Trophoblast cell (in vitro differentiated cells and primary cell): Measurements from ENCODE around the gene ARL8B.
"Not testable (repeated sequence)": the region's sequence is repeated elsewhere in the genome, so short reads cannot be mapped to it uniquely, and the experiment has no call there.

ENCODE experiments used
- DNase-seq, 2 donors: peaks; one replicate each; pipeline ENCODE4 v3.0.0-alpha.2; 2016
- H2AFZ ChIP-seq: 2 replicates; pipeline ENCODE4 v1.6.1; 2013; ENCODE audit warnings: low read length, moderate library complexity, mild to moderate bottlenecking; ENCODE audit not compliant: insufficient read depth, poor library complexity
- H2AK5ac ChIP-seq: 2 replicates; pipeline ENCODE4 v1.6.1; 2013; ENCODE audit warnings: mild to moderate bottlenecking, low read length
- H2BK120ac ChIP-seq: 2 replicates; pipeline ENCODE4 v1.6.1; 2013; ENCODE audit warnings: low read length, mild to moderate bottlenecking, moderate library complexity; ENCODE audit not compliant: insufficient read depth, poor library complexity
- H2BK12ac ChIP-seq: 2 replicates; pipeline ENCODE4 v1.6.1; 2013; ENCODE audit warnings: mild to moderate bottlenecking, low read length, moderate library complexity
- H2BK5ac ChIP-seq: 2 replicates; pipeline ENCODE4 v1.6.1; 2013; ENCODE audit warnings: low read length, low read depth, moderate library complexity, mild to moderate bottlenecking; ENCODE audit not compliant: poor library complexity
- H3K14ac ChIP-seq: 2 replicates; pipeline ENCODE4 v1.6.1; 2013; ENCODE audit warnings: mild to moderate bottlenecking, low read length
- H3K18ac ChIP-seq: 2 replicates; pipeline ENCODE4 v1.6.1; 2013; ENCODE audit warnings: mild to moderate bottlenecking, low read length
- H3K23ac ChIP-seq: 2 replicates; pipeline ENCODE4 v1.6.1; 2013; ENCODE audit warnings: low read length
- H3K27ac ChIP-seq: 2 replicates; pipeline ENCODE4 v1.5.1; 2013; ENCODE audit warnings: low read depth, mild to moderate bottlenecking, inconsistent platforms, low read length, moderate library complexity
- H3K27me3 ChIP-seq: 2 replicates; pipeline ENCODE4 v1.6.1; 2013; ENCODE audit warnings: inconsistent platforms, mild to moderate bottlenecking, low read length, moderate library complexity; ENCODE audit not compliant: insufficient read depth
- H3K36me3 ChIP-seq, 2 experiments: 1 replicate in 1 of 2; 2 replicates in 1 of 2; pipeline ENCODE4 v1.6.1; 2013; ENCODE audit warnings: low read length in 2 of 2, mild to moderate bottlenecking in 2 of 2, moderate library complexity in 1 of 2; ENCODE audit not compliant: insufficient read depth in 2 of 2, control insufficient read depth in 1 of 2
- H3K4ac ChIP-seq: 2 replicates; pipeline ENCODE4 v1.6.1; 2013; ENCODE audit warnings: low read depth, mild to moderate bottlenecking, low read length, moderate library complexity
- H3K4me1 ChIP-seq, 2 experiments: 1 replicate in 1 of 2; 2 replicates in 1 of 2; pipeline ENCODE4 v1.6.1; 2013; ENCODE audit warnings: low read length in 2 of 2, mild to moderate bottlenecking in 2 of 2, moderate library complexity in 1 of 2; ENCODE audit not compliant: insufficient read depth in 2 of 2, control insufficient read depth in 1 of 2
- H3K4me2 ChIP-seq: 2 replicates; pipeline ENCODE4 v1.6.1; 2013; ENCODE audit warnings: inconsistent platforms, mild to moderate bottlenecking, low read length, moderate library complexity
- H3K4me3 ChIP-seq: 2 replicates; pipeline ENCODE4 v1.5.1; 2013; ENCODE audit warnings: mild to moderate bottlenecking, low read depth, low read length, inconsistent platforms
- H3K79me1 ChIP-seq: one replicate; pipeline ENCODE4 v1.6.1; 2013; ENCODE audit warnings: low read length
- H3K79me2 ChIP-seq: 2 replicates; pipeline ENCODE4 v1.6.1; 2013; ENCODE audit warnings: low read length, mild to moderate bottlenecking; ENCODE audit not compliant: control insufficient read depth, insufficient read depth, poor library complexity
- H3K9ac ChIP-seq: 2 replicates; pipeline ENCODE4 v1.6.1; 2013; ENCODE audit warnings: mild to moderate bottlenecking, low read length
- H3K9me3 ChIP-seq: 2 replicates; pipeline ENCODE4 v1.6.1; 2013; ENCODE audit warnings: low read depth, mild to moderate bottlenecking, control low read depth, inconsistent platforms, low read length; ENCODE audit not compliant: insufficient read depth
- H4K12ac ChIP-seq: 2 replicates; pipeline ENCODE4 v1.6.1; 2013; ENCODE audit warnings: low read depth, mild to moderate bottlenecking, low read length, moderate library complexity
- H4K8ac ChIP-seq: 2 replicates; pipeline ENCODE4 v1.6.1; 2013; ENCODE audit warnings: low read depth, mild to moderate bottlenecking, low read length, moderate library complexity
- H4K91ac ChIP-seq: one replicate; pipeline ENCODE4 v1.6.1; 2013; ENCODE audit warnings: low read depth, mild to moderate bottlenecking, low read length, moderate library complexity
- WGBS: extraction: QIAGEN DNeasy Blood & Tissue Kit; methylation state at CpG from one replicate; pipeline ENCODE4 v1.1.7; 2013; ENCODE audit warnings: missing lambda C conversion rate; ENCODE audit not compliant: insufficient read length, insufficient coverage; ENCODE audit errors: extremely low coverage; 5-methylcytosine and 5-hydroxymethylcytosine counted together

ARL8B gene

DNA sequence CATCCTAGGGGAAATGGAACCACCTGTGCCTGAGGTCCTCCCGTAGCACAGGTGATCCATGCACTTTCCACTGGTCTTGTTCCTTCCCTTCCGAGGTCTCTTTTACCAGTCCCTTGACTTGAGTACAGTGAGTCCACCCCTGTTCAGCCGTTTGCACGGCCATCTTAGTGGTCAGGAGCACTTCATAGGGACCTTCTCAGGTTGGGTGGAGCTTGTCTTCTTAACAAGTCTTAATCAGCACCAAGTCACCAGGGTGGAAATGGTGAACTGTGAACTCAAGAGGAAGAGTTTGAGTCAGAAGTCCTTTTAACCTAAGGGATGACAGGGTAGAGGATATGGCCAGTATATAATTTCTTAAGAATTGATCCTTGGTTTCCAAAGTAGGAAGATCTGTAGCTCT lies 21.4 kb downstream of the ARL8B start:
- no peak overlapping the region for H4K12ac ChIP-seq
- no peak overlapping the region for H3K4me3 ChIP-seq
- peaks cover 7% of the 10 kb centered on the region for H3K79me2 ChIP-seq
- H3K79me1 ChIP-seq, result no peaks in the 10 kb centered on the region
- no peak overlapping the region for H4K8ac ChIP-seq
- no peak overlapping the region for H3K27ac ChIP-seq
- H3K14ac ChIP-seq, result no peak overlapping the region
- peaks cover 0 to 9% of the 10 kb centered on the region in 2 experiments for H3K4me1 ChIP-seq
- H4K91ac ChIP-seq, result no peak overlapping the region
- no peak overlapping the region for H3K9ac ChIP-seq
- no peak overlapping the region for H2BK12ac ChIP-seq
- H3K23ac ChIP-seq, result no peak overlapping the region
- no peak overlapping the region for H2AK5ac ChIP-seq
- no peak for DNase-seq
- no peaks in the 10 kb centered on the region for H3K27me3 ChIP-seq
- WGBS, result no CpG with 5 or more reads among the region's 4 CpGs
- peak overlapping the region; percentile 17 for H3K18ac ChIP-seq
- no peak overlapping the region for H2AFZ ChIP-seq
- H3K36me3 ChIP-seq, result peaks cover 4 to 12% of the 10 kb centered on the region in 2 experiments
- H3K4me2 ChIP-seq, result no peak overlapping the region
- no peak overlapping the region for H2BK5ac ChIP-seq
- H2BK120ac ChIP-seq, result no peak overlapping the region
- H3K9me3 ChIP-seq, result peaks cover 4% of the 10 kb centered on the region
- H3K4ac ChIP-seq, result peak overlapping the region; percentile 29

GRCh38 chr3:5144316-5144994 lies 22.4 kb downstream of the ARL8B start:
- no peak overlapping the region for H3K18ac ChIP-seq
- peaks cover 4% of the 10 kb centered on the region for H3K9me3 ChIP-seq
- no peak overlapping the region for H4K12ac ChIP-seq
- no peak overlapping the region for H3K9ac ChIP-seq
- H3K79me1 ChIP-seq, result no peaks in the 10 kb centered on the region
- no peak overlapping the region for H2BK12ac ChIP-seq
- H4K91ac ChIP-seq, result no peak overlapping the region
- H4K8ac ChIP-seq, result no peak overlapping the region
- peaks cover 9% of the 10 kb centered on the region for H3K79me2 ChIP-seq
- H2BK120ac ChIP-seq, result no peak overlapping the region
- H3K4me3 ChIP-seq, result no peak overlapping the region
- H3K14ac ChIP-seq, result no peak overlapping the region
- no peak overlapping the region for H3K4ac ChIP-seq
- peaks cover 0 to 8% of the 10 kb centered on the region in 2 experiments for H3K4me1 ChIP-seq
- H2AK5ac ChIP-seq, result no peak overlapping the region
- H3K4me2 ChIP-seq, result no peak overlapping the region
- no CpG with 5 or more reads among the region's 5 CpGs for WGBS
- H2AFZ ChIP-seq, result no peak overlapping the region
- peak; percentile 75 to 89 for DNase-seq
- H3K23ac ChIP-seq, result no peak overlapping the region
- H3K27me3 ChIP-seq, result no peaks in the 10 kb centered on the region
- no peak overlapping the region for H2BK5ac ChIP-seq
- no peak overlapping the region for H3K27ac ChIP-seq
- H3K36me3 ChIP-seq, result peaks cover 4 to 12% of the 10 kb centered on the region in 2 experiments

- H3K23ac ChIP-seq, result no peak overlapping the region
- no peak overlapping the region for H3K27ac ChIP-seq
- peak overlapping the region; percentile 22 for H3K4ac ChIP-seq
- no peak overlapping the region for H2BK120ac ChIP-seq
- no peak overlapping the region for H3K14ac ChIP-seq
- no CpG with 5 or more reads among the region's 5 CpGs for WGBS
- H2BK12ac ChIP-seq, result no peak overlapping the region
- DNase-seq, result no peak
- H2BK5ac ChIP-seq, result no peak overlapping the region
- H2AFZ ChIP-seq, result no peak overlapping the region
- peaks cover 0 to 5% of the 10 kb centered on the region in 2 experiments for H3K4me1 ChIP-seq
- H3K9me3 ChIP-seq, result peaks cover 4% of the 10 kb centered on the region
- no peaks in the 10 kb centered on the region for H3K79me1 ChIP-seq
- peaks cover 9% of the 10 kb centered on the region for H3K79me2 ChIP-seq
- H4K12ac ChIP-seq, result no peak overlapping the region
- H3K4me3 ChIP-seq, result no peak overlapping the region
- no peak overlapping the region for H4K91ac ChIP-seq
- H4K8ac ChIP-seq, result no peak overlapping the region
- H3K36me3 ChIP-seq, result peaks cover 4 to 12% of the 10 kb centered on the region in 2 experiments
- H2AK5ac ChIP-seq, result no peak overlapping the region
- H3K18ac ChIP-seq, result no peak overlapping the region
- no peak overlapping the region for H3K9ac ChIP-seq
- no peaks in the 10 kb centered on the region for H3K27me3 ChIP-seq
- H3K4me2 ChIP-seq, result no peak overlapping the region
These were observed 23.0 kb downstream of the ARL8B start for GRCh38 chr3:5145120-5145519.

DNA sequence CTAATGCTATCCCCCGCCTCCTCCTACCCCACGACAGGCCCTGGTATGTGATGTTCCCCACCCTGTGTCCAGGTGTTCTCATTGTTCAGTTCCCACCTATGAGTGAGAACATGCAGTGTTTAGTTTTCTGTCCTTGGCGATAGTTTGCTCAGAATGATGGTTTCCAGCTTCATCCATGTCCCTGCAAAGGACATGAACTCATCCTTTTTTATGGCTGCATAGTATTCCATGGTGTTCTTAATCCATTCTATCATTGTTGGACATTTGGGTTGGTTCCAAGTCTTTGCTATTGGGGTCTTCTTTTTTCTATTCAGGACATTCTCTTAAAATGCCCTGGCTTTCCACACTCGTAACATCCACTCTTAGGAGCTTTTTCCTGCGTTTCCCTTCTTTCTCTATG lies 25.1 kb downstream of the ARL8B start:
- not testable (repeated sequence) for H4K91ac ChIP-seq, H3K36me3 ChIP-seq, H4K12ac ChIP-seq, H2AK5ac ChIP-seq, H3K4me3 ChIP-seq, H3K9me3 ChIP-seq, H3K4me2 ChIP-seq, H2BK12ac ChIP-seq, H4K8ac ChIP-seq, H3K14ac ChIP-seq, H3K79me1 ChIP-seq, H2BK5ac ChIP-seq, H3K23ac ChIP-seq, DNase-seq, H3K4me1 ChIP-seq, H3K27me3 ChIP-seq, H3K27ac ChIP-seq, H3K79me2 ChIP-seq, H3K9ac ChIP-seq, H2BK120ac ChIP-seq, H2AFZ ChIP-seq, H3K18ac ChIP-seq
- peak overlapping the region; percentile 20 for H3K4ac ChIP-seq
- WGBS, result no CpG with 5 or more reads among the region's 5 CpGs
